ENCODE measurements around the gene ZNF594.

- TF ChIP-seq EZH2 (IDR thresholded peaks at IDR 0.05; ENCODE audit: insufficient read depth, poor library complexity, severe bottlenecking) (no peak), EZH2phosphoT487 (IDR thresholded peaks at IDR 0.05; ENCODE audit: insufficient read depth, low read depth) (no peak)
These were observed 10.0 kb downstream of the ZNF594 start for GRCh38 chr17:5181509-5182305.

All from GM23248 (cell line).